Liver (tissue), 9 donors: Measurements from ENCODE around the gene CHSY1. TPM values are rescaled to one million over a fixed set of nuclear protein-coding genes. Genes with fewer than 3 reads are reported as not detected.

Experiments
- DNase-seq: peaks from one replicate; pipeline ENCODE4 v3.0.0-alpha.2; 2017; ENCODE audit warnings: low spot score
- H3K27ac ChIP-seq, 2 donors: one replicate each; pipeline ENCODE4 v1.7.0; 2013; ENCODE audit warnings: inconsistent platforms in 2 of 2, low read length in 2 of 2, control low read depth in 1 of 2, low read depth in 1 of 2, mild to moderate bottlenecking in 1 of 2
- H3K27me3 ChIP-seq, 4 donors: one replicate each; pipeline versions ENCODE4 v1.6.1 to v1.7.0; 2013; ENCODE audit warnings: low read length in 3 of 4, inconsistent platforms in 1 of 4, mild to moderate bottlenecking in 1 of 4, moderate library complexity in 1 of 4; ENCODE audit not compliant: control insufficient read depth in 4 of 4, insufficient read depth in 4 of 4
- H3K36me3 ChIP-seq, 4 donors: one replicate each; pipeline versions ENCODE4 v1.6.1 to v1.7.0; 2013; ENCODE audit warnings: low read length in 3 of 4, mild to moderate bottlenecking in 3 of 4, low read depth in 1 of 4, moderate library complexity in 1 of 4; ENCODE audit not compliant: control insufficient read depth in 4 of 4, insufficient read depth in 3 of 4
- H3K4me1 ChIP-seq, 4 donors: one replicate each; pipeline versions ENCODE4 v1.6.1 to v1.7.0; 2013; ENCODE audit warnings: low read length in 3 of 4, mild to moderate bottlenecking in 3 of 4, moderate library complexity in 1 of 4; ENCODE audit not compliant: control insufficient read depth in 4 of 4, insufficient read depth in 4 of 4
- H3K4me3 ChIP-seq, 3 donors: one replicate each; pipeline versions ENCODE4 v1.6.1 to v1.7.0; 2013; ENCODE audit warnings: low read length in 3 of 3, control low read depth in 1 of 3, low read depth in 1 of 3, mild to moderate bottlenecking in 1 of 3
- H3K9ac ChIP-seq, 2 donors: one replicate each; pipeline ENCODE4 v1.7.0; 2013; ENCODE audit warnings: low read length in 2 of 2, mild to moderate bottlenecking in 2 of 2, moderate library complexity in 2 of 2, control low read depth in 1 of 2, low read depth in 1 of 2
- H3K9me3 ChIP-seq, 4 donors: one replicate each; pipeline versions ENCODE4 v1.6.1 to v1.7.0; 2013; ENCODE audit warnings: low read length in 3 of 4; ENCODE audit not compliant: control insufficient read depth in 4 of 4
- ATF3 ChIP-seq: IDR thresholded peaks from 2 replicates; pipeline ENCODE4 v1.6.1; 2016; ENCODE audit warnings: antibody characterized with exemption
- EGR1 ChIP-seq, 2 donors: IDR thresholded peaks; 2 replicates each; pipeline ENCODE4 v1.6.1; 2016 to 2018; ENCODE audit warnings: antibody characterized with exemption in 2 of 2, low read depth in 2 of 2
- FOXA1 ChIP-seq: IDR thresholded peaks from 2 replicates; pipeline ENCODE4 v1.6.1; 2016; ENCODE audit warnings: antibody characterized with exemption
- FOXA2 ChIP-seq: IDR thresholded peaks from 2 replicates; pipeline ENCODE4 v1.6.1; 2016; ENCODE audit warnings: antibody characterized with exemption
- GABPA ChIP-seq, 2 donors: IDR thresholded peaks in 1 of 2; conservative IDR thresholded peaks in 1 of 2; 2 replicates each; pipeline ENCODE4 v1.6.1; 2016; ENCODE audit warnings: antibody characterized with exemption in 2 of 2, mild to moderate bottlenecking in 1 of 2, moderate library complexity in 1 of 2
- HNF4A ChIP-seq, 2 donors: conservative IDR thresholded peaks; 2 replicates each; pipeline ENCODE4 v1.6.1; 2016; ENCODE audit warnings: antibody characterized with exemption in 2 of 2, mild to moderate bottlenecking in 2 of 2
- HNF4G ChIP-seq: IDR thresholded peaks from 2 replicates; pipeline ENCODE4 v1.6.1; 2016; ENCODE audit warnings: antibody characterized with exemption
- JUND ChIP-seq, 2 donors: IDR thresholded peaks; 2 replicates each; pipeline ENCODE4 v1.6.1; 2016; ENCODE audit warnings: antibody characterized with exemption in 2 of 2
- MAX ChIP-seq: IDR thresholded peaks from 2 replicates; pipeline ENCODE4 v1.6.1; 2016; ENCODE audit warnings: antibody characterized with exemption
- NR2F2 ChIP-seq: IDR thresholded peaks from 2 replicates; pipeline ENCODE4 v1.6.1; 2016; ENCODE audit warnings: antibody characterized with exemption
- RAD21 ChIP-seq, 2 donors: IDR thresholded peaks; 2 replicates each; pipeline ENCODE4 v1.6.1; 2016; ENCODE audit warnings: antibody characterized with exemption in 2 of 2, mild to moderate bottlenecking in 2 of 2
- REST ChIP-seq: IDR thresholded peaks from 2 replicates; pipeline ENCODE4 v1.6.1; 2016; ENCODE audit warnings: antibody characterized with exemption, mild to moderate bottlenecking
- RXRA ChIP-seq, 2 donors: IDR thresholded peaks; 2 replicates each; pipeline ENCODE4 v1.6.1; 2017 to 2018; ENCODE audit warnings: antibody characterized with exemption in 2 of 2, mild to moderate bottlenecking in 1 of 2
- SP1 ChIP-seq: IDR thresholded peaks from 2 replicates; pipeline ENCODE4 v1.6.1; 2018; ENCODE audit warnings: antibody characterized with exemption, mild to moderate bottlenecking
- TAF1 ChIP-seq: conservative IDR thresholded peaks from 2 replicates; pipeline ENCODE4 v1.6.1; 2016; ENCODE audit warnings: antibody characterized with exemption, mild to moderate bottlenecking
- YY1 ChIP-seq: IDR thresholded peaks from 2 replicates; pipeline ENCODE4 v1.6.1; 2016; ENCODE audit warnings: antibody characterized with exemption, mild to moderate bottlenecking
- ZBTB33 ChIP-seq: IDR thresholded peaks from 2 replicates; pipeline ENCODE4 v1.6.1; 2016; ENCODE audit warnings: antibody characterized with exemption
- WGBS: extraction: QIAGEN DNeasy Blood & Tissue Kit; methylation state at CpG from one replicate; pipeline ENCODE4 v1.1.7; 2013; 5-methylcytosine and 5-hydroxymethylcytosine counted together
- polyA plus RNA-seq, 2 donors: library from polyadenylated mRNA; stranded (reverse) in 1 of 2; unstranded in 1 of 2; fragments of 200-250 nt in 1 of 2; fragments of >200 nt in 1 of 2; fragmentation: Nextera tagmentation in 1 of 2; extraction: Ambion mirVana in 1 of 2; gene quantifications; one replicate each; pipeline versions ENCODE4 v1.2.1 to v1.2.3, GENCODE V29; 2013 to 2015
- total RNA-seq, 2 donors: library from RNA; depleted of rRNA; stranded (reverse); fragments of >200 nt; gene quantifications; one replicate each; pipeline ENCODE4 v1.2.3, GENCODE V29; 2014
- TF ChIP-seq, protein P1 (sequence below): fragments of 150-350 bp; IDR thresholded peaks from 2 replicates; pipeline ENCODE4 v1.5.1; 2017; ENCODE audit warnings: improper control_type of control experiment, low read depth, low read length; ENCODE audit not compliant: missing input control
- donor health status: healthy.
- donor health status: healthy.
- donor health status: healthy.
- donor health status: healthy.
- donor health status: healthy.

Gene CHSY1
- total and polyA plus RNA-seq, 4 donors = 1.4 to 12.3 (median 6.6) TPM

- no peak overlapping the region for H3K9ac ChIP-seq
- peaks cover 0 to 2% (median 0%) of the 10 kb centered on the region in 4 donors for H3K4me1 ChIP-seq
- TF ChIP-seq ATF3 (no peak), HNF4A (conservative IDR thresholded peaks at IDR 0.05) (no peak), SP1 (no peak), YY1 (no peak), FOXA1 (no peak), EGR1 (IDR thresholded peaks at IDR 0.05; ENCODE audit: low read depth in 2 of 2) (no peak), RXRA (IDR thresholded peaks at IDR 0.05) (no peak), REST (no peak), FOXA2 (no peak), GABPA (IDR thresholded peaks at IDR 0.05 in 1 of 2, conservative IDR thresholded peaks at IDR 0.05 in 1 of 2) (no peak), JUND (IDR thresholded peaks at IDR 0.05) (no peak), NR2F2 (no peak), RAD21 (IDR thresholded peaks at IDR 0.05) (no peak), TAF1 (no peak), HNF4G (no peak), MAX (no peak), ZBTB33 (no peak)
- TF ChIP-seq, protein P1, sequence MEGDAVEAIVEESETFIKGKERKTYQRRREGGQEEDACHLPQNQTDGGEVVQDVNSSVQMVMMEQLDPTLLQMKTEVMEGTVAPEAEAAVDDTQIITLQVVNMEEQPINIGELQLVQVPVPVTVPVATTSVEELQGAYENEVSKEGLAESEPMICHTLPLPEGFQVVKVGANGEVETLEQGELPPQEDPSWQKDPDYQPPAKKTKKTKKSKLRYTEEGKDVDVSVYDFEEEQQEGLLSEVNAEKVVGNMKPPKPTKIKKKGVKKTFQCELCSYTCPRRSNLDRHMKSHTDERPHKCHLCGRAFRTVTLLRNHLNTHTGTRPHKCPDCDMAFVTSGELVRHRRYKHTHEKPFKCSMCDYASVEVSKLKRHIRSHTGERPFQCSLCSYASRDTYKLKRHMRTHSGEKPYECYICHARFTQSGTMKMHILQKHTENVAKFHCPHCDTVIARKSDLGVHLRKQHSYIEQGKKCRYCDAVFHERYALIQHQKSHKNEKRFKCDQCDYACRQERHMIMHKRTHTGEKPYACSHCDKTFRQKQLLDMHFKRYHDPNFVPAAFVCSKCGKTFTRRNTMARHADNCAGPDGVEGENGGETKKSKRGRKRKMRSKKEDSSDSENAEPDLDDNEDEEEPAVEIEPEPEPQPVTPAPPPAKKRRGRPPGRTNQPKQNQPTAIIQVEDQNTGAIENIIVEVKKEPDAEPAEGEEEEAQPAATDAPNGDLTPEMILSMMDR = no peak
- no peaks in the 10 kb centered on the region for H3K36me3 ChIP-seq
- H3K27ac ChIP-seq = no peak overlapping the region
- H3K27me3 ChIP-seq = no peaks in the 10 kb centered on the region
- WGBS = 82% methylated on average over 2 of the region's 2 CpGs
- no peaks in the 10 kb centered on the region for H3K9me3 ChIP-seq
- DNase-seq = no peak
- no peak overlapping the region for H3K4me3 ChIP-seq
Observed at GRCh38 chr15:101210466-101210865, 41.4 kb downstream of the CHSY1 start.
